Activated naive CD8-positive, alpha-beta T cell (primary cell): ENCODE data around the gene NPW.
A peak's percentile ranks its signal among the peaks of the same experiment; 100 is the strongest.
"Not testable (repeated sequence)": the region's sequence is repeated elsewhere in the genome, so short reads cannot be mapped to it uniquely, and the experiment has no call there.

Experiments used
- H3K27ac Mint-ChIP-seq: one replicate; pipeline ENCODE4 v1.8.0; 2021; ENCODE audit warnings: mixed read lengths
- H3K27me3 Mint-ChIP-seq: one replicate; pipeline ENCODE4 v1.8.0; 2021; ENCODE audit warnings: mixed read lengths
- H3K36me3 Mint-ChIP-seq: one replicate; pipeline ENCODE4 v1.8.0; 2021; ENCODE audit warnings: mixed read lengths
- H3K4me1 Mint-ChIP-seq: one replicate; pipeline ENCODE4 v1.8.0; 2021; ENCODE audit warnings: low read depth, mixed read lengths
- H3K4me3 Mint-ChIP-seq: one replicate; pipeline ENCODE4 v1.8.0; 2021; ENCODE audit warnings: mild to moderate bottlenecking, mixed read lengths
- H3K9me3 Mint-ChIP-seq: one replicate; pipeline ENCODE4 v1.8.0; 2021; ENCODE audit warnings: low read depth, mixed read lengths

NPW gene

DNA sequence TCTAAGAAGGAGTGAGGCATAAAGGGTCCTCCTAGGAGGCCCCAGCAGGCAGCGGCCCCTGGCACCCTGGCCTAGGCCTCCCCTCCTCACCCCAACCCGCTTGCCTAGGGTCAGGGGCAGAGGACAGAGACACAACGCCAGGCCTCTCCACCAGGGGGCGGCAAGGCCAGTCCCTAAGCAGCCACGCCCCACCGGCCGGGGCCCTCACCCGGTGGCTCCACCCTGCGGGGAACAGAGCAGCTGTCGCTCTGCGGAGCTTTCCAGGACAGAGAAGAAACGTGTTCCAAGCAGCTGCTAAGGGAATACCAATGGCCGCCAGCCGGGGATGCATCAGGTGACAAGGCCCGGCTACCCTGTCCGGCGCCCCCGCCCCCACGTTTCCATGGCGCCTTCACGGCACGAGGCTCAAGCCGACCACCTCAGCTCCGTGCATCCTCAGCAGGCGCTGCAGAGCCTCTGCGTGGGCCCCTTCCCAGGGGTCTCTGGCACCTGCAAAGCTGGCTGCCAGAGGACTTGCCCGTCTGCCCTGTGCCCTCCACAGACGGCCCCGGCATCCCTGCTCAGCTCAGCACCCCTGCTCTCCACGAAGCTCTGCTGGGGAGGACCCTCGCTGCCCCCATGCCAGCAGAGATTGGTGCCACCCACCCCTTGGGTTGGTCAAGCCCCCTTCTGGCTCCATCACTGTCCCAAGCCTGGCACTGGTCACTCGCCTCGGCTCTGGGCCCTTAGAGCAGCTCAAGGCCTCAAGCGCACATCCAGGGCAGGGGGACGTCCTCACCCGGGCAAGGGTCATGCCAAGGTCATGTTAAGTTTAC lies 15.6 kb upstream of the NPW start:
- no peak overlapping the region for H3K27ac Mint-ChIP-seq
- H3K36me3 Mint-ChIP-seq = peaks cover 5% of the 10 kb centered on the region
- H3K27me3 Mint-ChIP-seq = no peaks in the 10 kb centered on the region
- H3K4me1 Mint-ChIP-seq = peaks cover 35% of the 10 kb centered on the region
- H3K4me3 Mint-ChIP-seq = no peak overlapping the region
- no peaks in the 10 kb centered on the region for H3K9me3 Mint-ChIP-seq

DNA sequence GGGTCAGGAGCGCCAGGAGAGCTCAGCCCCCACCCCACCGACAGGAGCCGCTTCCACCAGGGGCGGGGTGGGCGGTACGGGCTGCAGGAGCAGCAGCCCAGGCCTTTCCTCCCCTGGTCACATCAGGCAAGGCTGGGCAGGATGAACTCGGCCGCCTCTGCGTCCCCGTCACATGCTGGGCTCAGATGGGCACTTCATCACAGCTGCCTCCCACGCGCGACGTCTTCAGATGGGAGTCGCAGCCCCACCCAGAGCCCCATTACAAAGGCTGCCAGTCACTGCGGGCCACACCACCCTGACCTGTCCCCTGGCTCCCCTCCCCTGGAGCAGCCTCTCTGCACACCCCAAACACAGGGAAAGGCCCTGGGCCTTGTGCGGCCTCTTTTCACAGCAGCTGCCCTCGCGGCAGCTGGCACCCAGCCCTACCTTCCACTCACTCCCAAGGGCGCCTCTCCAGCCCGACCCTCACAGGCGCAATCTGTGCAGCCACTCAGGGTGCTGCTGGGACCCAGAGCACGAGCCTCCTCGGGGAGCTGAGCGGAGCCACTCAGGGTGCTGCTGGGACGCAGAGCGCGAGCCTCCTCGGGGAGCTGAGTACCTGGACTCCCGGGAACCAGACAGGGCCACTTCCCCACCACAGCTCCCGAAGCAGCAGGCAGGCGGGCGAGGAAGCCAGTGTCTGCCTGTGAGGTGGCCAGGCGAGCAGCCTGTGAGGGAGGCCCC lies 14.6 kb upstream of the NPW start:
- peaks cover 5% of the 10 kb centered on the region for H3K36me3 Mint-ChIP-seq
- no peak overlapping the region for H3K27ac Mint-ChIP-seq
- H3K4me3 Mint-ChIP-seq = no peak overlapping the region
- H3K9me3 Mint-ChIP-seq = no peaks in the 10 kb centered on the region
- H3K27me3 Mint-ChIP-seq = no peaks in the 10 kb centered on the region
- peaks cover 35% of the 10 kb centered on the region for H3K4me1 Mint-ChIP-seq

DNA sequence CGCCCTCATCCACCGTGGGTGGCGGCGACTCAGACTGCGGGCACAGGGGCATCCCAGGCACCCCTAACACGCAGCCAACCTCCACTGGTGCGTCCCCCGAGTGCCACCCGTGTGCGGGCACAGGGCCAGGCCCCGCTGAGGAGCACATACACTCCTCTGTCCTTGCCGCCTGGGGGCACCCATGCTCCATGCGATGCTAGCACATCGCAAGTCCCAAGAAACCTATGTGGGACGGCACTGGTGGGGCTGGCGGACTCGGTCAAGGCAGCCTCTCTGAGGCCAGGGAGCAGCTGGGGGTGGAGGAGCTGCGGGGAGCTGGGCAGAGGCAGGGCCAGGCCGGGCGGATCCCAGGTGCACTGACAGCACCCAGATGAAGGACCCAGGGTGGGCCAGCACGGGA lies 13.9 kb upstream of the NPW start:
- no peak overlapping the region for H3K27ac Mint-ChIP-seq
- peaks cover 40% of the 10 kb centered on the region for H3K4me1 Mint-ChIP-seq
- peaks cover 5% of the 10 kb centered on the region for H3K36me3 Mint-ChIP-seq
- no peaks in the 10 kb centered on the region for H3K9me3 Mint-ChIP-seq
- peak overlapping the region; percentile 63 for H3K4me3 Mint-ChIP-seq
- no peaks in the 10 kb centered on the region for H3K27me3 Mint-ChIP-seq

DNA sequence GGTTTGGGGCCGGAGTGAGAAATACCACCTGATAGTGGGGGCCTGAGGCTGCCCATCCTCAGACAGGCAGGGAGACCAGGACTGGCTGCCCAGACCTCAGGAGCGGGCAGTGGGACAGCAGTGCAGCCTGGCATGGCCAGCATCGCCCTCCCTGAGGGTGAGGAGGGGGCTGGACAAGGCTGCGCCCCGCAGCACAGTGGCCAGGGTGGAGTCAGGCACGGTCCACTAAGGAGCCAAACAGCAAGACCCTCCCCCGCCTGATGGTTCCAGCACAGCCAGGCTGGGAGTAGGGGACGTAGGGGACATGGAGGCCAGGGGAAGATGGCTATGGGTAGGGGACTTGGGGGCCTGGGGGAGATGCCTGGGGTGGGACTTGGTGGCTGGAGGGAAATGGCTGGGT lies 13.3 kb upstream of the NPW start:
- Mint-ChIP-seq H3K4me1 (peaks cover 40% of the 10 kb centered on the region), H3K4me3 (peak overlapping the region; percentile 67), H3K27me3 (no peaks in the 10 kb centered on the region), H3K27ac (no peak overlapping the region), H3K9me3 (no peaks in the 10 kb centered on the region), H3K36me3 (peaks cover 5% of the 10 kb centered on the region)

DNA sequence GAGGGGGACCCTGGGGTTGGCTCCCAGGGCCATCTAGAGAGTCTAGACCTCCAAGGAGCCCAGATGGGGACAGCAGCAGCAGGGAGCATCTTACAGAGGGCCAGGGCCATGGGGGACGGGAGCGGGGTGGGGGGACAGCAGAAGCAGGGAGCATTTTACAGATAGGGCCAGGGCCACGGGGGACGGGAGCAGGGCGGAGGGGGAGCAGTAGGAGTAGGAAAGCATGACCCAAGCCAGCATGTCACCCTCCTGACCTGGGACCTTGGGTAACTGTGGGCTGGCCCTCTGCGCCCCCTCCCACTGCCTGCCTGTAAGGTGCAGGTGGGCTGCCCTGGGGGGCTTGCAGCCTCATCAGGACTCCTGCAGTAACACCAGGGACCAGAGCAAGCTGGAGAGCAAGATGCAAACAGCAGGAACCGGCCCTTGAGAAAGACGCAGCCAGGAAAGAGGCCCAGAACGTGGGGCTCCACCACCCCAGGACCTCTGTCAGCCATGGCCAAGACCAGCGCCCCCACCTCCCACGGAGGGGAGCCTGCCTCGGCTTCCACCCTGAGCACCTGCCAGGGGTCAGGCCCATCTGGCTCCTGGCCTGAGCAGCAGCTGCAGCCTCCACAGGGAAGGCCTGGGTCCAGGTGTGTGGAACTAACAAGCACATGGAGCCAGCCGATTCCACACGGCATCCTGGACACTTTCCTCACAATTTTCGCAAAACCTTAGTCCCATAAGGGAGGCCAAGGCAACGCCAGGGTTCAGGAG lies 12.3 kb upstream of the NPW start:
- H3K36me3 Mint-ChIP-seq = peaks cover 5% of the 10 kb centered on the region
- peak overlapping the region; percentile 90 for H3K27ac Mint-ChIP-seq
- H3K27me3 Mint-ChIP-seq = no peaks in the 10 kb centered on the region
- H3K9me3 Mint-ChIP-seq = no peaks in the 10 kb centered on the region
- peak overlapping the region; percentile 93 for H3K4me3 Mint-ChIP-seq
- H3K4me1 Mint-ChIP-seq = peaks cover 40% of the 10 kb centered on the region

DNA sequence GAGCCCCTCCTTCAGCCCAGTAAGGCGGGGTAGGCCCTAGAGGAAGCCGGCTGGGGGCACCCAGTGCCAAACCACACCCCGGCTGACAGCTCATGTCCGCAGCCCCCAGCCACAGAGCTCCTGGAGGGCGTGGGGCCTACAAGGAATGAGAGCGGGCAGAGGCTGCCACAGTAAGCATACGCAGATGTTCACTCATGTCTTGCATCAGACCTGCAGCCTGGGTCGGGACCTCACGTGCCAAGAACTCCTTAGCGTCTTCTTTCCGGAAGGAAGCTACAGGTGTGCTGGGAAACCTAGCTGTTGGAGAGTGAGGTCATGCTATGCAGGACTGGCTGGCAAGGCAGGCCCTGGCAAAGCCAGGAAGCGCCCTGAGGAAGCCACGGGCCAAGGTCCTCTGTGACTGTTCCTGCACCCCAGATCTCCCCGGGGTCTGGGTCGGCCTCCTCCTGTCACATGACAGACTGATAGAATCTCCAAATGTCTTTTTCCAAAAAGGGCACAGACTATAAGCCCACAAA lies 11.5 kb upstream of the NPW start:
- no peaks in the 10 kb centered on the region for H3K9me3 Mint-ChIP-seq
- peak overlapping the region; percentile 90 for H3K27ac Mint-ChIP-seq

DNA sequence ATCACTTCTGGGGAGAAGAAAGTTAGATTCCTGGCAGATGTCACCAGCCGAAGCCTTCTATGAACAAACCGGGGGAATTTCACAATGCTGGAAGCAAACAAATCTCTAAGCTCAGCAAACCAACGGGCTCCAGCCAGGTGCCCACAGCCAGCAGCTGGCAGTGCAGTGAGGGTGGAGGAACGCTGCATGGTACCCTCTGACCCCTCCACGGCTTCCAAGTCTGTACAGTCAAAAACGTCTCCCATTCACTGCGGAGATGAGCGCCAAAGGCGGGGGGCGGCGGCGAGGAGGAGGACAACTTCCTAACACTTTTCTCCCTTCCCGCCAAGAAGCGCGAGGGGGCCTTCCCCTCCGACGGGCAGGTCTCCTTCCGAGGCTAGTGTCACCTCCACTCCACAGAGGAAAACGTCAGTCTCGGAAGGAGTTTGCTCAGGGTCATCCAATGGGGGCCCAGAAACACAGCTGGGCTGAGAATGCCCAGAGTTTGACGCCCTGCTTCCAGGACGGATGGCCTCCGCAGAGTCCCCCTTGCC lies 10.9 kb upstream of the NPW start:
- H3K36me3 Mint-ChIP-seq = peaks cover 3% of the 10 kb centered on the region
- no peaks in the 10 kb centered on the region for H3K27me3 Mint-ChIP-seq
- H3K4me3 Mint-ChIP-seq = peak overlapping the region; percentile 93
- peaks cover 39% of the 10 kb centered on the region for H3K4me1 Mint-ChIP-seq
- no peaks in the 10 kb centered on the region for H3K9me3 Mint-ChIP-seq
- peak overlapping the region; percentile 90 for H3K27ac Mint-ChIP-seq

More for the DNA sequence above, 11.5 kb upstream of the NPW start:
- H3K4me3 Mint-ChIP-seq = peak overlapping the region; percentile 93
- no peaks in the 10 kb centered on the region for H3K27me3 Mint-ChIP-seq
- peaks cover 3% of the 10 kb centered on the region for H3K36me3 Mint-ChIP-seq
- peaks cover 39% of the 10 kb centered on the region for H3K4me1 Mint-ChIP-seq

DNA sequence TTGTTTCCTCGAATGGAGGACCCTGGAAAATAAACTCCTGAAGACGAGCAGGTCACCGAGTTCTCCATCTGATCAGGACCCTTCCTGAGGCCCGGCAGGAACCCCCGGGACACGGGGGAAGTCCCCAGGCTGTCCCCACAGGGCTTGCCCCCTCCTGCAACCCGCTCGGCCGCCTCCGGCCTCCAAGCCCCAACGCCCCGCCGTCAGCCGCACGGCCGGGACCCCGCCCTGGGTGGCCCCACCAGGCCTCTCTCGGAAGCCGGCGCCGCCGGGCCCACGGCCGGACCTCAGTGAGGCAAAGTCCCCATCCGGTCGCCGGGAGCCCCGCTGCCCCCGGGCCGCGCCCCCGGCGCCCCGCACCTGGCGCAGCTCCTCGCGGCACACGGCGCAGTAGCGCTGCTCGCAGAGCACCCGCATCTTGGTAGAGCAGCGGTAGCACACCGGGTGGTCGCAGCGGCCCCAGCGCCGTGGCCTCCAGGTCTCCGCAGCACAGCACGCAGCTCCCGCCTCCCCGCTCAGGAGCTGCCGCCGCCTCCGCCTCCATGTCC lies 10.3 kb upstream of the NPW start:
- peaks cover 39% of the 10 kb centered on the region for H3K4me1 Mint-ChIP-seq
- no peaks in the 10 kb centered on the region for H3K9me3 Mint-ChIP-seq
- H3K27ac Mint-ChIP-seq = peak overlapping the region; percentile 90

DNA sequence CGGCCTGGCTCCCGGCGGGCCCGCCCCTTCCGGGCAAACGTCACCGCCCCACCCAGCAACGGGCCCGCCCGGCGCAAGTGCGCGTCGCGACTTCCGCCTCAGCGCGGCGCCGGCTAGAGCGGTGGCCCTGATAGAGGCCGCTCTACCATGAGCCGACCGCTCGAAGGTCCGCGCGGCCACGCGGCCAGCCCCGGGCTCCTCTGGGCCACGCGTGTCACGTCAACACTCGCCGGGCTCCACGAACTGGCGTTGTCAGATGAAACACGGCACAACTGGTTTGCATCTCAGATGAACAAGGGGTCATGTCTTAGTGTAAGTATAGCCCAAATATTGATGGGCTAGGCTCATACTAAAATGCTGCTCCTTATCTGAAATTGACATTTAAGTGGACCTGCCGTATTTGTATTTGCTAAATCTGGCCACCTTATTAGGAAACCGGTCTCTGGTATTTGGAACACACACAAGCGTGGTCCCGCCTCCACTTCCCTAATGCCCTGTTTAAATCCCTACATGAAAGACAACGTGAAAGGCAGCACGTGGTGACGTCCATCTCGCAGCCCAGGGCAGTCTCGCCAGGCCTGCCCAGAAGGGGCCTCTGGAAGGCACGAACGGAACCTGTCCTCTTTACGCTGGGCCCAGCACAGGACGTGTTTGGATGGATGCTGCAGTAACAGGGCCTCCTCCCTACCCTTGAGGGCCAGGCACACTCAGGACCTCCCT lies 9.6 kb upstream of the NPW start, which contains the start of gene ZNF598:
Gene ZNF598, minus strand, starts transcription at position 31 of the 720 bp plus-strand sequence.
- no peaks in the 10 kb centered on the region for H3K27me3 Mint-ChIP-seq
- H3K4me3 Mint-ChIP-seq = peak within 1 kb of the TSS; percentile 96
- H3K27ac Mint-ChIP-seq = peak within 1 kb of the TSS; percentile 98
- H3K4me1 Mint-ChIP-seq = peaks cover 37% of the 10 kb centered on the region
- peaks cover 3% of the 10 kb centered on the region for H3K36me3 Mint-ChIP-seq
- no peaks in the 10 kb centered on the region for H3K9me3 Mint-ChIP-seq

More for the DNA sequence above, 10.3 kb upstream of the NPW start:
- Mint-ChIP-seq H3K36me3 (peaks cover 3% of the 10 kb centered on the region), H3K4me3 (peak overlapping the region; percentile 93), H3K27me3 (no peaks in the 10 kb centered on the region)

DNA sequence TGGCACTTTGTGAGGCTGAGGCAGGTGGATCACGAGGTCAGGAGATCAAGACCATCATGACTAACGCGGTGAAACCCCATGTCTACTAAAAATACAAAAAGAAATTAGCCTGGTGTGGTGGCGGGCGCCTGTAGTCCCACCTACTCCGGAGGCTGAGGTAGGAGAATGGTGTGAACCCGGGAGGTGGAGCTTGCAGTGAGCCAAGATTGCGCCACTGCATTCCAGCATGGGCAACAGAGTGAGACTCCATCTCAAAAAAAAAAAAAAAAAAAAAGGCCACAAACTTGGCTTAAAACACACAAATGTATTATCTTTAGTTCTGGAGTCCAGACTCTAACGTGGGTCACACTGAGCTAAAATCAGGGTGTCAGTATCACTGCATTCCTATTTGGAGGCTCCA lies 7.9 kb upstream of the NPW start:
- peaks cover 24% of the 10 kb centered on the region for H3K4me1 Mint-ChIP-seq
- H3K27me3 Mint-ChIP-seq, H3K27ac Mint-ChIP-seq, H3K9me3 Mint-ChIP-seq, H3K36me3 Mint-ChIP-seq: not testable (repeated sequence)
- H3K4me3 Mint-ChIP-seq = peak overlapping the region; percentile 38

DNA sequence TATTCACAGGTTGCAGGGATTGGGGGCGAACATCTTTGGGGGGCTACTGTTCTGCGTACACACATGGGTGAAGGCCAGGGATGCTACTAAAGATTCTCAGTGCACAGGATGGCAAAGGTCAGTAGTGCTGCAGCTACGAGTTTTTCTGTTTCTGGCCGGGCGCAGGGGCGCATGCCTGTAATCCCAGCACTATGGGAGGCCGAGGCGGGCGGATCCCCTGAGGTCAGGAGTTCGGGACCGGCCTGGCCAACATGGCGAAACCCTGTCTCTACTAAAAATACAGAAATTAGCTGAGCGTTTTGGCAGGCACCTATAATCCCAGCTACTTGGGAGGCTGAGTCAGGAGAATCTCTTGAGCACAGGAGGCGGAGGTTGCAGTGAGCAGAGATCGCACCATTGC lies 6.1 kb upstream of the NPW start:
- Mint-ChIP-seq H3K4me1 (peaks cover 10% of the 10 kb centered on the region), H3K27me3 (no peaks in the 10 kb centered on the region), H3K27ac (no peak overlapping the region), H3K9me3 (no peaks in the 10 kb centered on the region), H3K36me3 (peaks cover under 1% of the 10 kb centered on the region), H3K4me3 (no peak overlapping the region)

DNA sequence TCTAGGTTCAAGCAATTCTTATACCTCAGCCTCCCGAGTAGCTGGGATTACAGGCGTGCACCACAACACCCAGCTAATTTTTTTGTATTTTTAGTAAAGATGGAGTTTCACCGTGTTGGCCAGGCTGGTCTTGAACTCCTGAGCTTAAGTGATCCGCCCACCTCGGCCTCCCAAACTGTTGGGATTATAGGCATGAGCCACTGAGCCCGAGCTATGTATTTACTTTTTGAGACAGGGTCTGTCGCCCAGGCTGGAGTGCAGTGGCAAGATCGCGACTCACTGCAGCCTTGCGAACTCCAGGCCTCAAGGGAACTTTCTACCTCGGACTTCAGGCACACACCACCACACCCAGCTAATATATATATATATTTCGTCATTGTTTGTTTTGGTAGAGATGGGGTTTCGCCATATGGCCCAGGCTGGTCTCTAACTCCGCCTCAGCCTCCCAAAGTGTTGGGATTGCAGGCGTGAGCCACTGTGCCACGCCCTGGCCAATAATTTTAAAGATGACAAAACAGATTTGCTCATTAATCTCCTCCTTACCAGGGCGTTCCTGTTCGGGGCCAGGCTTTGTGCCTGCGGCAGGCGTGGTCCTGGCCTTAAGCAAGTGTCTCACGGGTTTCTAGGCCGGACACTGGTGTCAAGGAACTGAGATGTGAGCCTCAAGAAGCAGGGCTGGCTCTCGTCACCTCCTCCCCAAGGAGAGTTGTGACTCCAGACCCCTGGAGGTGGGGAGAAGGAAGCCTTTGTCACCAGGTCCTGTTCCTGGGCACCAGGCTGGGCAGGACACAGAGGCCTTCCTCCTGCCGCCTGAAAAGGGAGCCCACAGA lies 4.3 kb upstream of the NPW start:
- Mint-ChIP-seq H3K27ac (no peak overlapping the region), H3K9me3 (no peaks in the 10 kb centered on the region), H3K4me1 (peaks cover 4% of the 10 kb centered on the region), H3K4me3 (no peak overlapping the region), H3K36me3 (no peaks in the 10 kb centered on the region), H3K27me3 (no peaks in the 10 kb centered on the region)

DNA sequence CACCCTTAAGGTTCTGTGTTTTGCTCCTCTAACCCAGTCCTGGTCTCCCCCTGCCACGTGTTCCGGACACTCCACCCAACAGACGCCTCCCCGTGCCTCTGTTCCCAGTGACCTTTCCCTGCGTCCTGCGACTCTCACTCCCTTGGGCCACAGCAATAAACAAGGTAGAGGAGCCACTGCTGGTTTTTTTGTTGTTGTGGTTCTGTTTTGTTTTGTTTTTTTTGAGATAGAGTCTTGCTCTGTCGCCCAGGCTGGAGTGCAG lies 3.7 kb upstream of the NPW start:
- no peak overlapping the region for H3K4me3 Mint-ChIP-seq
- no peaks in the 10 kb centered on the region for H3K9me3 Mint-ChIP-seq
- H3K4me1 Mint-ChIP-seq = peaks cover 5% of the 10 kb centered on the region
- H3K27ac Mint-ChIP-seq = no peak overlapping the region
- H3K36me3 Mint-ChIP-seq = no peaks in the 10 kb centered on the region
- H3K27me3 Mint-ChIP-seq = no peaks in the 10 kb centered on the region
